AG08396 (cell line): ENCODE data around the gene ASAP3.
A peak's percentile ranks its signal among the peaks of the same experiment; 100 is the strongest.
"Not testable (repeated sequence)": the region's sequence is repeated elsewhere in the genome, so short reads cannot be mapped to it uniquely, and the experiment has no call there.

Source experiments
- DNase-seq: peaks from one replicate; pipeline ENCODE4 v3.0.0; 2012; ENCODE audit warnings: low spot score, mixed read lengths

ASAP3 gene

DNA sequence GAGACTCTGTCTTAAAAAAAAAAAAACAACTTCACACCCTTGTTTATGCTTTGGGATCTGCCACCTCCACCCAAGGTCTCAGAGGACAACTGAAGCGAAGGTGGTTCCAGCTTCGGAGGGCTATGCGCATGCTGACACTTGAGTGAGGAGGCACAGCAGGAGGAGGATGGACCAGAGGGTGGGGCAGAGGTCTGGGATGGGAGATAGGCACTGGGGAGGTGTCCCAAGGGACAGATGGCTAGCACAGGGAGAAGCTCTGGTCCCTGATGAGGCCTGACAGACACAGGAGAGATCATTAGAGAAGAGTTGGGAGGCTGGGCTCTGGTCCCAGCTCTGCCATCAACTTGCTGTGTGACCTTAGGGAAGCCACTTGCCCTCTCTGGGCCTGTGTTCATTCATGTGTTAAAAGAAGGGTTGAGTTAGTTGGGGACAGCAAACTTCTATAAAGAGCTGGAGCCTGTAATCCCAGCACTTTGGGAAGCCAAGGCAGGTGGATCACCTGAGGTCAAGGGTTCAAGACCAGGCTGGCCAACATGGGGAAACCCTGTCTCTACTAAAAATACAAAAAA is 30.2 kb upstream of the ASAP3 start:
- no peak for DNase-seq

DNA sequence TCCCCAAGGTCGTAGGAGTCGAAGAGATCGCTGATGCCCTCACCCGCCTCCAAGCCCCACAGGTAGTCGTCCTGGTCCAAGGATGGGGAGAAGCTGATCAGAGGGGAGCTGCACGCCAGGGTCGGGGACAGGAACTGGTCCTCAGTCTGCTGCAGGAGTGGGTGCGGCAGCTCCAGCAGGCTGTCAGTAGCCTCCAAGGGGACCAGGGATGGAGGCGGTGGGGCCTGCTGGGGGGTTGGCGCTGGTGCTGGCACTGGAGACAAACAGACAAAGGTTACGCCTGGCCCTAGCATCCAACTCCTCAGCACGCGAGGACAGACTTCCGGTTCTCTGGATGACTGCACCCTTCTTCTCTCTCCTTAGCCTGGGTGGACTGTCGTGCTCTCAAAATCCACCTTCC is 25.9 kb upstream of the ASAP3 start:
- DNase-seq, result no peak

DNA sequence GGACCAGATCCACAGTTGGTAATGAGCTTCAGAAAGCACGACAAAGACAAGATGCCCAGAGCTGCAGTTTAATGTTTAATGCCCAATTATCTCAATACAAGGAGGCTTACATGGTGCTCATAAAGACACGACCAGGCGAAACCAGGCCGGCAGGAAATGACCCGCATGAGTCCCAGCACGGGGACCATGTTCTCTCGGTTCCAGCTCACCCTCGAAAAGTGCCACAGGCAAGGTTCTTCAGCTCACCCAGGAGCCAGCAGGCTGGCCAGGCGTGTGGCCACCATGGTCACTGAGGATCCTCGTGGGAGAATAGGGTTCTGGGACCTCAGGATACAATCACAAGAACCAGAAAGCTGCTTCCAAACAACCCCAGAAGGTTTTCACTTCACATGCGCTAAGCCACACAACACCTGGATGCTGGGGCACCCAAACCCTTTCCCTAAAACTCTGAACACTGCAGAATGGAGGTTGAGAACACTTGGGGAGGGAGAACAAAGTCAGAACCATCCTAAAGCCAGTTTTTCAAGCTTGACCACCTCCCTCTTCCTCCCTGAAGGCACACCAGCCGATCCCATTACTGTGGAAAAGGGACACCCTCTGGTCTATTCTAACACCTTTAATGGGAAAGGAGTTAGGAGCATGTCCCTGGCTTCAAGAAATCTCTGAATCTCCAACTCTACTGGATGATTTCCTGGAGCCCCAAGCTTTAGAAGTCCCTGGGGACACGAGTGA is 22.6 kb upstream of the ASAP3 start:
- DNase-seq, result no peak

- DNase-seq, result no peak
Measured at GRCh38 chr1:23505851-23506250, 21.9 kb upstream of the ASAP3 start.

DNA sequence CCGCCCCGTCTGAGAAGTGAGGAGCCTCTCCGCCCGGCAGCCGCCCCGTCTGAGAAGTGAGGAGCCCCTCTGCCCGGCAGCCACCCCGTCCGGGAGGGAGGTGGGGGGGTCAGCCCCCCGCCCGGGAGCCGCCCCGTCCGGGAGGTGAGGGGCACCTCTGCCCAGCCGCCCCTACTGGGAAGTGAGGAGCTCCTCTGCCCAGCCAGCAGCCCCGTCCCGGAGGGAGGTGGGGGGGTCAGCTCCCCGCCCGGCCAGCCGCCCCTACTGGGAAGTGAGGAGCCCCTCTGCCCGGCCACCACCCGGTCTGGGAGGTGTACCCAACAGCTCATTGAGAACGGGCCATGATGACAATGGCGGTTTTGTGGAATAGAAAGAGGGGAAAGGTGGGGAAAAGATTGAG is 20.2 kb upstream of the ASAP3 start:
- DNase-seq, result not testable (repeated sequence)

DNA sequence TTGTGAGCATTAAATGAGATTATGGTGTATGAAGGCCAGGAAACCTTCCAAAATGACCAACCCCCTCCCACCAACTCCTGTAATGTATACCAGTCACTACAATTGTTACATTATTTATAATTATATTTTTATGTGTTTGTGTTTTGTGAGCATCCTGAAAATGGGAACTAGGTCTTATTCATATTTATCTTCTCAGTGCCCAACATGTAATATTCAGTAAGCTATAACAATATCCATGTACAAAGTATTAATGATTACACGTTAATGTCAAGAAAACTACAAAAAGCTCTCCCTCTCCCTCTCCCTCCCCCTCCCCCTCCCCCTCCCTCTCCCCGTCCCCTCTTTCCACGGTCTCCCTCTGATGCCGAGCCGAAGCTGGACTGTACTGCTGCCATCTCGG is 19.0 kb upstream of the ASAP3 start:
- no peak for DNase-seq

GRCh38 chr1:23500466-23500865 is 16.5 kb upstream of the ASAP3 start:
- DNase-seq, result no peak

DNA sequence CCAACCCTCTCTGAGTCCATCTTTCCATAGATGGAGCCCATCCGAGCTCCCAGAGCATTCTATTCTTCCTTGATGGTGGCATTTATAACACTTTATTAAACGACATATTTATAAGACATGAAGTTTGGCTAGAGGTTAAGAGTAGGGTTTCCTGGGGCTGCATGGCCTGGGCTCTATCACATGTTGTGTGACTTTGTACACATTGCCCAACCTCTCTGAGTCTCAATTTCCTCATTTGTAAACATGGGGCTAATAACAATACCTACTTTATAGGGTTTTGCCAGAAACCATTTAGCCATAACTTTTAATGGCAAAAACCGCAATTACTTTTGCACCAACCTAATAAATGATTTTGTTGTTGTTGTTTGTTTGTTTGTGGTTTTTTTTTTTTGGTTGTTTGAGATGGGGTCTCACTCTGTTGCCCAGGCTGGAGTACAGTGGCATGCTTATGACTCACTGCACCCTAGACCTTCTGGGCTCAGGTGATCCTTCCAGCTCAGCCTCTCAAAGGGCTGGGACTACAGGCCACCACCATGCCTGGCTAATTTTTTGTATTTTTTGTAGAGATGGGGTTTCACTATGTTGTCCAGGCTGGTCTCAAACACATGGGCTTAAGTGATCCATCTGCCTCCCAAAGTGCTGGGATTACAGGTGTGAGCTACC is 13.9 kb upstream of the ASAP3 start:
- DNase-seq, result no peak

DNA sequence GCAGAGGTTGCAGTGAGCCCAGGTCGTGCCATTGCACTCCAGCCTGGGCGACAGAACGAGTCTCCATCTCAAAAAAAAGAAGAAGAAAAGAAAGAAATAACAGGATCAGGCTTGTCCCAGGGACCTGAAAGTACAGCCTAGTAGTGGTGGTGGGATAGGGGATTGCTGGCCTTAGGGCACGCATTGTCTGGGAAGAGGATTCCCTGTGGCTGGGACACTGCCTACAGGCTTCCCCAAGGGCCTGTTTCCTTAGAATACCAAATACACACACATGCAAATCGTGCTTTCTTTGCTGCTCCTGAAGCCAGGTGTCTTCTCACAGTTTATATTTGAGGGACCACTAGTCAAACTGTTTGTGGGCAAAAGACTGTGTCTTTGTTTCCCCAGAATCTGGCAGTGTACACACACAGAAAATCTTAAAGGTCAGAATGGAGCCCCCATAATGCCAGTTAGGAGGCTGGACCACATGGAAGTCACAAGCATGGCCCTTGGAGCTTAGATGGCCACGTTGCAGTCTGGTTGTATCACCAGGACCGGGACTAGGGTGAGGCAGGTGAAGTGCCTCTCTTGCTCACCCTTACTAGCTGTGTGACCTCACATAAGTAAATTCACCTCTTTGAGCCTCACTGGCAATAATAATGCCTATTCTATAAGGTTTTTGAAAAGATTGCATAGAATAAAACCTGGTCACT is 12.7 kb upstream of the ASAP3 start:
- no peak for DNase-seq

GRCh38 chr1:23494836-23495235 is 10.9 kb upstream of the ASAP3 start:
- not testable (repeated sequence) for DNase-seq

- not testable (repeated sequence) for DNase-seq
Measured at GRCh38 chr1:23492776-23493175, 8.8 kb upstream of the ASAP3 start.

DNA sequence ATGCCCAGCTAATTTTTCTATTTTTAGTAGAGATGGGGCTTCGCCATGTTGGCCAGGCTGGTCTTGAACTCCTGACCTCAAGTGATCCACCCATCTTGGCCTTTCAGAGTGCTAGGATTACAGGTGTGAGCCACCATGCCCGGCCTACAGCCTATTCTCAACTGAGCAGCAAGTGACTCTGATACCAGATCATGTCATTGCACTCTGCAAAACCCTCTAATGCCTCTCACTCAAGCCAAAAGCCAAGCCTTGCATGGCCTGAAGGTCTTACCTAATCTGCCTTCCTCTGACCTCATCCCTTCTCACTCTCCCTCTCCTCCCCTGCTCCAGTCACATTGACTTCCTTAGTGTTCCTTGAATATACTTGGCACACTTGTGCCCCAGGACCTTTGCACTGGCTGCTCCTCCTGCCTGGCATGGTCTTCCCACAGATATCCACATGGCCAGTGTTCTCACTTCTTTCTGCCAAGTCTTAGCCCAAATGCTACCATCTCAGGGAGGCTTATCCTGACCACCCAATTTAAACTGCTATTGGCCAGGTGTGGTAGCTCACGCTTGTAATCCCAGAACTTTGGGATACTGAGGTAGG is 8.2 kb upstream of the ASAP3 start:
- no peak for DNase-seq

- no peak for DNase-seq
Measured at GRCh38 chr1:23489842-23490241, 5.9 kb upstream of the ASAP3 start.

DNA sequence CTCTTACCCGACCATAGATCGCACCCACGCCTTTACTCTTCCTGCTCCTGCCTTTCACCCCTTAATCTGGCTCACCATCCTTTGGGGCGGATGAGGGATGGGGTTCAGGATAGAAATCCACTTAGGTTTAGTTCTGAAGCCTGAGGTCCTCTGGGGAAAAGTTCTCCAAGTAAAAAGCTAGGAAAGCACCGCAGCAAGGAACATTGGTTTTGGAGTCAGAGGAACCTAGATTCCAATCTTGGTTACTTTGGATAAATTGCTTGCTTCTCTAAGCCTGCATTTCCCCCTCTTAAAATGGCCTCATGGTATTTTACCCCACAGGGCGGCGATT is 988 bp upstream of the ASAP3 start:
- no peak for DNase-seq

GRCh38 chr1:23484253-23485001 is 448 bp upstream of the ASAP3 start:
- DNase-seq, result peak; percentile 99

DNA sequence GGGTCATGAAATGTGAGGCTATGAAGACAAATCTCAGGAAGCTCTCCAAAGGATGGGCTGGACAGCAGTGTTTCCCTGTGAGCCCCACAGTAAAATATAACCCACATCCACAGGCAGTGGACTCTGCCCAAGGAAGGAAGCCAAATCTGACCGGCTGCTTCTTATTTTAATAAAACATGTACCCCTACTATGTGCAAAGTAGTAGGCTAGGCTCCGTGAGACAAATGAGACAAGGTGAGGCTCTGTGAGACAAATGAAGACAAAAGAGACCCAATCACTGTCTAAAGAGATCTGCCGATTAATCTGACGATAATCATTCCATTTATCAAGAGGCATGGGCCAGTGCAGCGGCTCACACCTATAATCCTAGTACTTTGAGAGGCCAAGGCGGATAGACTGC is 2.1 kb downstream of the ASAP3 start:
- no peak for DNase-seq

- no peak for DNase-seq
Measured at GRCh38 chr1:23481026-23481597, 2.9 kb downstream of the ASAP3 start.

GRCh38 chr1:23480187-23481025 is 3.6 kb downstream of the ASAP3 start:
- DNase-seq, result no peak

GRCh38 chr1:23479666-23479941 is 4.4 kb downstream of the ASAP3 start:
- no peak for DNase-seq

- peak; percentile 56 for DNase-seq
Measured at GRCh38 chr1:23478896-23479665, 4.9 kb downstream of the ASAP3 start.
